ENCODE results near the gene TMEM72. TPM values are rescaled to one million over a fixed set of nuclear protein-coding genes. Genes with fewer than 3 reads are reported as not detected.

Gene TMEM72
- total and polyA plus RNA-seq, 2 experiments from 2014 or later, result 0.13 TPM; not detected in 1

- WGBS (ENCODE audit: low lambda C conversion rate, missing lambda C conversion rate), result 95% methylated on average over 3 of the region's 3 CpGs
- H2AFZ ChIP-seq, result no peak overlapping the region
- no peaks in the 10 kb centered on the region for H3K27me3 ChIP-seq
- H3K9me2 ChIP-seq (replicated peaks; ENCODE audit: insufficient read depth), result no peaks in the 10 kb centered on the region
- H3K4me3 ChIP-seq, result no peak overlapping the region
- no peaks in the 10 kb centered on the region for H3K4me1 ChIP-seq (ENCODE audit: insufficient read depth)
- H3K79me2 ChIP-seq, result no peaks in the 10 kb centered on the region
- H3K27ac ChIP-seq, result no peak overlapping the region
- no peaks in the 10 kb centered on the region for H4K20me1 ChIP-seq (ENCODE audit: insufficient read depth, poor library complexity, severe bottlenecking)
- H3K4me2 ChIP-seq, result no peak overlapping the region
- no peak for DNase-seq (ENCODE audit: low spot score)
- no peak for TF ChIP-seq EZH2 (IDR thresholded peaks at IDR 0.05; ENCODE audit: borderline replicate concordance)
- no peak for TF ChIP-seq CTCF (IDR thresholded peaks at IDR 0.05; ENCODE audit: poor library complexity)
- no peak for TF ChIP-seq EZH2phosphoT487 (IDR thresholded peaks at IDR 0.05; ENCODE audit: low read depth, severe bottlenecking, unreplicated experiment)
- no peaks in the 10 kb centered on the region for H3K36me3 ChIP-seq (replicated peaks; ENCODE audit: insufficient read depth, low read depth)
- no peaks in the 10 kb centered on the region for H3K9me3 ChIP-seq (ENCODE audit: low read depth)
Measured at GRCh38 chr10:44923611-44924010, 12.5 kb downstream of the TMEM72 start.

GRCh38 chr10:44924261-44925040, 13.3 kb downstream of the TMEM72 start:
- DNase-seq (ENCODE audit: low spot score), result no peak
- Histone ChIP-seq H3K27me3 (no peaks in the 10 kb centered on the region), H2AFZ (no peak overlapping the region), H3K27ac (no peak overlapping the region), H4K20me1 (ENCODE audit: insufficient read depth, poor library complexity, severe bottlenecking) (no peaks in the 10 kb centered on the region), H3K9me3 (ENCODE audit: low read depth) (no peaks in the 10 kb centered on the region), H3K9me2 (replicated peaks; ENCODE audit: insufficient read depth) (no peaks in the 10 kb centered on the region), H3K4me3 (no peak overlapping the region), H3K4me2 (no peak overlapping the region), H3K79me2 (no peaks in the 10 kb centered on the region), H3K36me3 (replicated peaks; ENCODE audit: insufficient read depth, low read depth) (no peaks in the 10 kb centered on the region), H3K4me1 (ENCODE audit: insufficient read depth) (no peaks in the 10 kb centered on the region)
- 82% methylated on average over 20 of the region's 21 CpGs for WGBS (ENCODE audit: low lambda C conversion rate, missing lambda C conversion rate)
- no peak for TF ChIP-seq EZH2 (IDR thresholded peaks at IDR 0.05; ENCODE audit: borderline replicate concordance)
- no peak for TF ChIP-seq CTCF (IDR thresholded peaks at IDR 0.05; ENCODE audit: poor library complexity)
- TF ChIP-seq EZH2phosphoT487 (IDR thresholded peaks at IDR 0.05; ENCODE audit: low read depth, severe bottlenecking, unreplicated experiment), result no peak

- peak; percentile 48 for DNase-seq (ENCODE audit: low spot score)
- no peaks in the 10 kb centered on the region for H4K20me1 ChIP-seq (ENCODE audit: insufficient read depth, poor library complexity, severe bottlenecking)
- H3K27ac ChIP-seq, result no peak overlapping the region
- H3K4me2 ChIP-seq, result no peak overlapping the region
- H3K9me3 ChIP-seq (ENCODE audit: low read depth), result no peaks in the 10 kb centered on the region
- H3K4me3 ChIP-seq, result no peak overlapping the region
- H3K27me3 ChIP-seq, result no peaks in the 10 kb centered on the region
- no peaks in the 10 kb centered on the region for H3K9me2 ChIP-seq (replicated peaks; ENCODE audit: insufficient read depth)
- TF ChIP-seq EZH2phosphoT487 (IDR thresholded peaks at IDR 0.05; ENCODE audit: low read depth, severe bottlenecking, unreplicated experiment) (no peak), EZH2 (IDR thresholded peaks at IDR 0.05; ENCODE audit: borderline replicate concordance) (no peak), CTCF (IDR thresholded peaks at IDR 0.05; ENCODE audit: poor library complexity) (peak; percentile 47)
- H3K79me2 ChIP-seq, result no peaks in the 10 kb centered on the region
- no peak overlapping the region for H2AFZ ChIP-seq
- WGBS (ENCODE audit: low lambda C conversion rate, missing lambda C conversion rate), result 44% methylated on average over 7 of the region's 7 CpGs
- H3K4me1 ChIP-seq (ENCODE audit: insufficient read depth), result no peaks in the 10 kb centered on the region
- H3K36me3 ChIP-seq (replicated peaks; ENCODE audit: insufficient read depth, low read depth), result no peaks in the 10 kb centered on the region
Measured at GRCh38 chr10:44925224-44925623, 14.1 kb downstream of the TMEM72 start.

All from hepatocyte (in vitro differentiated cells).